ENCODE data around the gene C14orf93.

C14orf93 gene

DNA sequence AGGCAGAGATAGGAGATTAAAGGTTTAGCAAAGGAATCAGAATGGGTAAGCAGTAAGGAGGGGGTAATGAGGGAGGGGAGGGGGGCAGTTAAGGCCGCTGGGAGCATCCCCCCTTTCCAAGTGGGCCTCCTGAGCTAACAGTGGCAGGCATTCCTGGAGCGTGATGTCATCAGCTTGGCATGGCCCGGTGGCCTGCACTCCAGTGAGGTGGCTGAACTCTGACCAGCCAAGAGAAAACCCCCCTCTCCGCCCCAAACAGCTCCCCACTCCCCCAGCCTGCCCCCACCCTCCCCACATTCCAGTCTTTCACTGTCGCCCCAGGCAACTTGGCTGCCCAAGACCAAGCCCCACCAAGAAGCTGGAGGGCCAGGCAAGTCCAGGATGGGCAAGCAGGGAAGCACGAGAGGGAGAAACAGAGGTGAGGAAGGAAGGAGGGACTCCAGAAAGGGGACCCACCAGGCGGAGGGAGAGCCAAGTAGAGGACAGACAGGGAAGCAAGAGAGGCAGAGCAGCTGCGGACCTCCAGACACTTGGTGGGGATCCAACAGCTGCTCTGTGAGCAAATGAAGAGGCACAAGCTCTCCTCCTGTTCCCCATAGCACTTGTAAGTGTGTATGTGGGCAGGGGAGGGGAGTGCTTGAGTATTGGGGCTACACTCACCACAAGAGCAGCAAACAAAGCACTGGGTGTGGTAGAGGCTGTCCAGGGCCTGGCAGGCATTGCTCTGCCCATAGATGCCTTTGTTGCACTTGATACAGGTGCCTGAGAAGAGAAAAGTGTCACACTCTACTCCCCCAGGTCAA lies 32.1 kb downstream of the C14orf93 start:
- no peak for DNase-seq (ENCODE audit: low spot score)
- in situ Hi-C loops (cut with MboI; ENCODE audit: low sequenced_read_pairs, unreplicated experiment): no loop called here
- TF ChIP-seq, protein P1, sequence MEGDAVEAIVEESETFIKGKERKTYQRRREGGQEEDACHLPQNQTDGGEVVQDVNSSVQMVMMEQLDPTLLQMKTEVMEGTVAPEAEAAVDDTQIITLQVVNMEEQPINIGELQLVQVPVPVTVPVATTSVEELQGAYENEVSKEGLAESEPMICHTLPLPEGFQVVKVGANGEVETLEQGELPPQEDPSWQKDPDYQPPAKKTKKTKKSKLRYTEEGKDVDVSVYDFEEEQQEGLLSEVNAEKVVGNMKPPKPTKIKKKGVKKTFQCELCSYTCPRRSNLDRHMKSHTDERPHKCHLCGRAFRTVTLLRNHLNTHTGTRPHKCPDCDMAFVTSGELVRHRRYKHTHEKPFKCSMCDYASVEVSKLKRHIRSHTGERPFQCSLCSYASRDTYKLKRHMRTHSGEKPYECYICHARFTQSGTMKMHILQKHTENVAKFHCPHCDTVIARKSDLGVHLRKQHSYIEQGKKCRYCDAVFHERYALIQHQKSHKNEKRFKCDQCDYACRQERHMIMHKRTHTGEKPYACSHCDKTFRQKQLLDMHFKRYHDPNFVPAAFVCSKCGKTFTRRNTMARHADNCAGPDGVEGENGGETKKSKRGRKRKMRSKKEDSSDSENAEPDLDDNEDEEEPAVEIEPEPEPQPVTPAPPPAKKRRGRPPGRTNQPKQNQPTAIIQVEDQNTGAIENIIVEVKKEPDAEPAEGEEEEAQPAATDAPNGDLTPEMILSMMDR (IDR thresholded peaks at IDR 0.05; ENCODE audit: borderline replicate concordance, control extremely low read depth, extremely low read depth, insufficient read depth, missing control alignments): no peak

GRCh38 chr14:22977434-22977683 lies 32.6 kb downstream of the C14orf93 start:
- in situ Hi-C loops (cut with MboI; ENCODE audit: low sequenced_read_pairs, unreplicated experiment): no loop called here
- TF ChIP-seq, protein P1 (IDR thresholded peaks at IDR 0.05; ENCODE audit: borderline replicate concordance, control extremely low read depth, extremely low read depth, insufficient read depth, missing control alignments): no peak
- no peak for DNase-seq (ENCODE audit: low spot score)

DNA sequence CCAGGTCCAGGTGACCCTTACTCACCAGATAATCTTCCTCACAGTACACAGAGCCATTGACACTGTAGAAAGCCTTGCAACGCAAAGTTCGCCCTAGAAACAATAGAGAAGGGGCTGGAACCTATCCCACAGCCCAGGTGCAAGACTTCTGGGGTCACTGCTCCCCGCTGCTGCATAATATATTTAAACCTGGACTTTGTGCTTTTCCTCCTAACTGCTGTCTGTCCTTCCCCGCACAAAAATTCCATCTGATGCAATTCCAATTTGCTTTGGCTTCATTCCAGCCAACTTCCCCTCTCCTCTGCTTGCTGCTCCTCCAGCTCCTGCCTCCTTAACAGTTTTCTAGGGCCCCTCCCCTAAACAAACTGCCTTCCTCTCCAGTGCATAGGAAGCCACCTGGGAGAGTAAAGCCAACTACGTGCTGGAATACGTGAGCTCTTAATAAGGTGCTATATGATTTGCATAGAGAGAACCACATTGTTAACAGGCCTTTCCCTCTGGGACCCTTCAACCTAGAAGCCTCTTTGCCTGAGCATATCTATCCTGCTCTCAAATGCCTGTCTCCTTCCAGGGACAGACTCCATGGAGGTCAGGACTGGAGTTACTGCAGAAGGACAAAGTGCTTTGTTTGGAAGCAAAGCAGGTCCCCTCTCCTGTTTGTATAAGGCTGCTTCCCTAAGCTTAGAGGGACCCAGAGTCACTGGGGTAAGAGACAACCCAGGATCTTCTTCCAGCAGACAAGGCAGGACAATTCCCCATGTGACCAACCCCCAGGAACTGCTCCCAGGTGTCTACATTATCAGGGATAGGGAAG lies 33.1 kb downstream of the C14orf93 start:
- no peak for DNase-seq (ENCODE audit: low spot score)
- in situ Hi-C loops (cut with MboI; ENCODE audit: low sequenced_read_pairs, unreplicated experiment): no loop called here
- TF ChIP-seq, protein P1 (IDR thresholded peaks at IDR 0.05; ENCODE audit: borderline replicate concordance, control extremely low read depth, extremely low read depth, insufficient read depth, missing control alignments): no peak

DNA sequence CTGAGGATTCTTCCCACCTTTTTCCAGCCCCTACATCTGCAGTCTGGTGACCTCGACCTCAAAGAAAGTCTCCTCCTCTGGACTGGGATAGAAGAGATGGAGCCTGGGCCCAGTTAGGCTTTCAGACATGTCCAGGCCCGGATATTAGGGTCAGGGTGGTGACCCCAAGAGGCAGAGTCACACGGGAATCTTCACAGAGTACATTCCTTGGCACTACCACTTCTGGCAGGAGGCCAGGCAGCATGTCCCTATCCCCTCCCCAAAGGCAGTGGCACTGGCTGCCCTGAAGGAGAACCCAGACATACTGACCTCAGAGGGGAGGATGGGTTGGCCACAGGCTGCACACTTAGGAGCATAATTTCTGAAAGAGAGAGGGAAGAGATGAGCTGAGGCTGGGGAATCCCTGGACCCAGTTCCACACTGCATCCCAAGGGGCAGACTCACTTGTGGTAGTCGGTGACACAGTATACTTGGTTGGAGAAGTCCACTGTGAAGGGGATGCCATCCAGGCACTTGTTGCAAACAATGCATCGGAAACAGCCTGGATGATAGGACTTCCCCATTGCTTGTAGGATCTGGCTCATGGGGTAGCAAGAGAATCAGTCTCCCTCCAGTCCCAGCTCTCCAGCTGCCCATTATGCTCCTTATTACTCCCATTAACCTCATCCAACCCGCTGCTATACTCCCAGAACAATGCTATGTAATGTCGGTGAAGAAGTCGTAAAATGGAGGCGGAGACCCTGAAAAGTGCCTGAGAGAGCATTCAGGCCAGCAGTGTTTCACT lies 35.2 kb downstream of the C14orf93 start:
- no peak for DNase-seq (ENCODE audit: low spot score)
- in situ Hi-C loops (cut with MboI; ENCODE audit: low sequenced_read_pairs, unreplicated experiment): no loop called here

GRCh38 chr14:22973217-22974032 lies 36.5 kb downstream of the C14orf93 start:
- peak; percentile 65 for DNase-seq (ENCODE audit: low spot score)
- TF ChIP-seq, protein P1 (IDR thresholded peaks at IDR 0.05; ENCODE audit: borderline replicate concordance, control extremely low read depth, extremely low read depth, insufficient read depth, missing control alignments): peak; percentile 61
- in situ Hi-C loops (cut with MboI; ENCODE audit: low sequenced_read_pairs, unreplicated experiment): no loop called here

More for the DNA sequence above, 35.2 kb downstream of the C14orf93 start:
- TF ChIP-seq, protein P1 (IDR thresholded peaks at IDR 0.05; ENCODE audit: borderline replicate concordance, control extremely low read depth, extremely low read depth, insufficient read depth, missing control alignments): no peak
